Measurements from ENCODE around the gene C6orf118.

The C6orf118 gene

DNA sequence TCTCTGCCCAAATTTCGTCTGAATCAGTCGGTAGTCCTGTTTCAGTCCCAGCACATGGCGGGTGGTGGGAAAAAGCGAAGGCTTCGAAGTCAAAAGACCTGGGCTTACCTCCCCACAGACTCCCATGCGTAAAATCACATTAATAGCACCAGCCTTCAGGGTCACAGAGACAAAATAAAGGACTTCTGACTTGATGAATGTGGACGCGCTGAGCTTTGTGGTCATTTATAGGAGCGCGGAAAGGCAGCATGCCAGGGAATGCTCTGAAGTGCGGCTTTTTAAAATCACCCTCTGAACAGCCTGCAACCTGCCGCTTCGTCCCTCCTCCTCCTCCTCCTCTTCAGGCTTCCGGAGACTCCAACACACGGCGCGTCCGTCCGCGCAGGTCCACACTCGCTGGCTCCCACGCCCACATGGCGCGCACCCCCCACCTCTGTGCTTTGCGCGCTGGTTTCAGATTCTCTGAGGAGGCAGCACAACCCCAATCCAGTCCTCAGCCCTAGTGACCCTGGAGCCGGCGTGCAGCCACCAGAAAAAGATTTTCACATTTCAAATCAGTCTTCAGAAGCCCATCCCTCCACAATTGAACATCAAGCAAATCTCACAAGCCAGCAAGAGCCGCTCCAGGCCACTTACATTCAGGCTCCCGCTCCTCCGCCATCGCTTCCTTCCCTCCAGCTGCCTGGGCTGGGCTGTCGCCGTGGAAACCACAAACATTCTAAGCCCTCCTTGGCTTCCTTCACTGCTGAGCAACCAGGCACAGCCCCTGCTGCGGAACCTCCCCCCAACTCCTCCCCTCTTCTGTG lies at the start of gene C6orf118:
Gene C6orf118, minus strand, starts transcription at position 680 of the 806 bp plus-strand sequence. Its CDS starts 19 bp downstream, at position 661.
- no peak for DNase-seq (ENCODE audit: low read depth)

DNA sequence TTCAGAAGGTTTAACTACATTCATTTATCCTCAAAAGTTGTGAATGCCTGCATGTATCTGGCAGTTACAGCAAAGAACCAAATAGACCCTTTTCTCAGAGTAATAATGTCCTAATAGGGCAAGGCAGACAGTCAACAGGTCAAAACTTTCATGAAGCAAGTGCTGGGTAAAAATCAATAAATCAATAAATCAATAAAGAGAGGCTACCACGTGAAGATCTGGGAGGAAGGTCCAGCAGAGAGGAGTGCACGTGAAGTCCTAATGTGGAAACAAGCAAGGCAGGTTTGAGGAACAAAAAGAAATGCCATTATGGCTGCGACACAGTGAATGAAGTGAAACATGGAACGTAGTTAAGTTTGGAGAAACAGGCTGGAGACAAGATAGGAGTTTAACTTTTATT lies 36.3 kb upstream of the C6orf118 start:
- DNase-seq (ENCODE audit: low read depth): no peak

DNA sequence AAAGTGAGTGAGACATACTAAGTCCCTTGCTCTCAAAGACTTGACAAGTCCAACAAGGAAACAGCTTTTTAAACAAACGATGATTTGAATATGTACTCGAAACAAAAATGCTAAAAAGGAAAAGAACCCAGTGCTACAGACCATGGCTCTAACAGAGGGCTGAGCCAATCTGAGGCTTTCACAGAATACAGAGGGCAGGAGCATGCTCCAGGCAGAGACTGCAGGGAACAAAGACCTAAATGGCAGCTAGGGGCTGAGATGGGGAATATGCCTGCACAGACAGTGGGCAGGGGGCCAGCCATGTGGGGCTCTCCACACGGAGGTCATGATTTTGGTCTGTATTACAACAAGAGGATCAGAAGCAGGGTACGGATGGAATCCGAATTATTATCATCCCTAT lies 31.1 kb upstream of the C6orf118 start:
- DNase-seq (ENCODE audit: low read depth): no peak

DNA sequence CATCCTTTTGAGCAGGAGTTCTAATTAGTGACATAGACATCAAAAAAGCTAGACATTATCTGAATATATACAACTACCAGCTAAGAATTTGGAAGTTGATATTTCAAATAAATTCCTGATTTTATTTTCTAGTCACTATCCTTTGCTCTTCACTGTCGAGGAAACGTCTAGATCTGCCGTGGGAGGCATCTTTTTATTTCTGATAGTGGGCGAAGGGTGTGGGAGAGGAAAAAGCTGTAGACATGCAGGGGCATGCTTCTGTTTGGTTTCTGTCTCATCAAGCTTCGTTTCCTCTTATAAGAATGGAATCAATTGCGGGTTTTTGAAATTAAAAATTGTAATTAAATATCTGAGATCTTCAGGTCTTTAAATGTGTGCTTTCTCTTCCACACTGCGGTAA lies 16.2 kb upstream of the C6orf118 start:
- no peak for DNase-seq (ENCODE audit: low read depth)

DNA sequence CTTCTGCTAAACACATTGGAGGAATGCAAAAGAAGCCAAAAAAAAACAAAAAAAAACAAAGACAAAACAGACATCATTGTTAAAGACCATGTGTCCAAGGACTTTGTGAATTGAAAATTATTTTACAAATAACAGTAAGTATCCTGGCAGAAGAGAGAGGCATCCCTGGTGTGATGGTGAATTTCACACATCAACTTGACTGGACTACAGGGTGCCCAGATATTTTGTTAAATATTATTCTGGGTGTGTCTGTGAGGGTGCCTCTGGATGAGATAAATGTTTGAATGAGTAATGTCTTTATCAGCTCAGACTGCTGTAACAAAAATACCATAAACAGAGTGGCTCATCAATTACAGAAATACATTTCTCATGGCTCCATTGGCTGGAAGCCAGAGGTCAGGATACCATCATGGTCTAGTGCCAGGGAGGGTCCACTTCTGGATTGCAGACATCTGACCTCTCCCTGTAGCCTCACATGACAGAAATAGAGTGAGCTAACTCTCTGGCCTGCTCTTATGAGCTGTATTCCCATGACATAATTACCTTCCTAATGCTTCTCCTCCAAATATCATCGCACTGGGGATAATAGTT lies 12.2 kb upstream of the C6orf118 start:
- no peak for DNase-seq (ENCODE audit: low read depth)

DNA sequence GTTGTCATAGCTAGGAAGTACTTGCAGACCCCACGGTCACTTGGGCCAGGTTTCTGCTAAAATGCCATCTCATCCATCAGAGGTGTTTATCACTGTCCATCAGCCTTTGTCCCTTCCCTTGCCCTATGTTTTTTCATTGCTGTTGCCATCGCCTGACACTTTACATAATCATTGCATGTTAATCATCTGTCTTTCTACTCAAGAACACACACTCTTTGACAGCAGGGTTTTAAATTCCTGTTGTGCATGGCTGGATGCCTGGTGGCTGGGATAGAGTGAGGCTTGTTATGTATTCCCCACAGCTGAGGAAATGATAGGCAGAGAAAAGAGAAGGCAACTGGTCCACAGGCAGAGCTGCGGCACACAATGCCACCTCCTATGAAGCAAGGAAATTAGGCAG lies 11.7 kb upstream of the C6orf118 start:
- no peak for DNase-seq (ENCODE audit: low read depth)

DNA sequence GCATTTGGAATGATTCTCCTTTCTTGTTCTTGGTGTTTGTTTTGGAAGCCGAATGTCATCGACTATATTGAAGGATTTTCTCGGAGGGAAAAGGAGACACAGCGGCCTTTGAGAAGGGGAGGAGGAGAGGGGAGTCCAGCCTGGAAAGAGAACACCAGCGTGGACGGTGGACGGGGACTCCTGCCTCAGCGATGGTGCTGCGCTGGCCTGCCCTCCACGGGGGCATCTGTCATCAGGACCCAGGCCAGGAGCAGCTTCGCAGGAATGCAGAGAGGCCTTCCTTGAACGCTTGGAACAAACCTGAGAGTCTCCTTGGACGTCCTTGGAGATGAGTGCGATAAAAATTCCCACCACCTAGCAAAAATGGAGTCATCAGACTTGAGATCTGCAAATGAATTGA lies 8.3 kb upstream of the C6orf118 start:
- no peak for DNase-seq (ENCODE audit: low read depth)

DNA sequence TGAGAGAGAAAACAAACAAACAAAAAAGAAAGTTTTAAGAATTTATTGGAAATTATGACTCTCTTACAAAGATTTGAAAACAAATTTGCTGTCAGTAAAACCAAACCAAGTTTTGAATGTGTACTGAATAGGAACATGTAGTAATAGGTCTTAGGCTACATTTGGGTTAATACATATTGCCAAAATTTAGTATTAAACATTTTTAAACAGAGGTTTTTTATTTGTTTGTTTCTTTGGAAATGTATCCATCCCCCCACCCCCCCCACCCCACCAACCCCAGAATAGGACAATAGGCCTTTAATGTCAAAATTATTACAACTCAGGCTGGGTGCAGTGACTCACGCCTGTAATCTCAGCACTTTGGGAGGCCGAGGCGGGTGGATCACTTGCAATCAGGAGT lies 2.5 kb downstream of the C6orf118 start:
- no peak for DNase-seq (ENCODE audit: low read depth)

DNA sequence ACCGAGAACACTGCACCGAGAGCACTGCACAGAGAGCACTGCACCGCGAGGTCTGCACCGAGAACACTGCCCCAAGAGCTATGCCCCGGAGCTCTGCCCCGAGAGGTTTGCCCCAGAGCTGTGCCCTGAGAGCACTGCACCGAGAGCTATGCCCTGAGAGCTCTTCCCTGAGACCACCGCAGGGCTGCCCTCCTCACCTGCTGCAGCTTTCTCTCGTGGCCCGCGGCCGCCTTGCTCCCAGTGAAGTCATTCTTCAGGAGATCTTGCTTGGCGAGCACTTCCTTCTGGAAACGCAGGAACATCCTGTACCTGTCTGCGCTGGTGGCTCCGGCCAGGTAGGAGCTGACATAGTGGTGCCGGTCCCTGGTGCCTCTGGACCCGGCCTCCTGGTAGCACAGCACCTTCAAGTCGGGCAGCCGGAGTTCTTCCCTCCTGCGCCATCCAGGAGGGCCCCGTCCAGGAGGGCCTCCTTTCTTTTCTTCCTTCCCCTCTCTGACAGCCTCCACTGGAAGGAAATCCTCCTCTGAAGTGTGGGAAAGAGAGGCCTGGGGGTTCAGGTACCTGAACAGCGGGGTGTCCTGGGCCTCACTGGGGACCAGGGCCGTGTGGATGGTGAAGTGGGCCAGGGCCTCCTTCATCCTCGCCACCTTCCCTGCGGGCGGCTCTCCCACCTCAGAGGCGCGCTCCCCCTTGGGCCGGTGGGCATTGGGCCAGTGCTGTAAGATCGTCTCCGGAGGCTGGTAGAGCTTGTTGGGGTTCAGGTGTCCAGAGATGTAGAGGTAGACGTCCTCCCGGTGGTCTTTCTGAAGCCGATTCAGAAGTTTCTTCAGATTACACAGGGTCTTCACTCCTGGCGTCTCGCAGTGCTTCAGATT lies 7.8 kb downstream of the C6orf118 start:
- no peak for DNase-seq (ENCODE audit: low read depth)

DNA sequence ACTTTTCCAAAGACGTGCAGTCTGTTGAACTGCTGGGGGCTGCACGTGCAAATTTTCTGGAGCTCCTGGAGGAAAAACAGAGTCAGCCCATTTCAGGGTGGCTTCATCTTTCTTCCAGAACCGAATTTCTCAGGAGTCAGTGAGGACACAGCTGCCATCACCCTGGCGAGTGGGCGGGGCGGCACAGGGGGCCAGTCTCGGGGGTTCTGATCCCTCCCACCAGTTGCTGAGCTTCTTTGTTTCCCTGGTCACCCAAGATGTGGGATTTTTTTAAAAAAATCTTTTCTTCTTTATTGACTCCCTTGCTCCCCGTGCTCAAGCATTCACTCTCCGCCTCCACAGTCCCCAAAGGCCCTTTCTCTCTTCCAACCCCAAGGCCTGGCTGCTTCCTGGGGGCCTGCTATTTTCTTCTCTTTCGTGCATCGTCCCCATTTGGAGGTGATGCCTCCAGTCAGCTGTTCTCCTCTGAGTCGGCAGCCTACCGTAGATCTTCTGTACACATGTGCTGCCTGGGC lies 8.9 kb downstream of the C6orf118 start:
- DNase-seq (ENCODE audit: low read depth): no peak

DNA sequence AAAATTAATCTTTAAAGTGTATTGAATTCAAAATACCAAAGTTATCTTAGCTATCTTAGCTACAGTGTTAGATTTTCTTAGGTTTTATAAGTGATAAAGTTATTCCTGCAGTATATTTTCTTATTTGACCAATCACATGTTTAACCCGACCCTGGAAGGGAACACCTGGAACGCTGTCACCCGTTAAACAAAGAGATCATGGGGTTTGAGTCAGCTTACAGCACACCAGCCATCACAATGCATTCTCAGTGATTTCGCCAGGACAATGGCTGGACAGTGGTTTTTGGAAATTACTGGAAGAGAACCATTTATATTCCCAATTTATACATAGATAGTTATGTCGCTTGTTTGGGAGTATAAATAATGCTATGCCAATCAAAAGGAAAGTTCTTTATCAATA lies 10.5 kb downstream of the C6orf118 start:
- no peak for DNase-seq (ENCODE audit: low read depth)

DNA sequence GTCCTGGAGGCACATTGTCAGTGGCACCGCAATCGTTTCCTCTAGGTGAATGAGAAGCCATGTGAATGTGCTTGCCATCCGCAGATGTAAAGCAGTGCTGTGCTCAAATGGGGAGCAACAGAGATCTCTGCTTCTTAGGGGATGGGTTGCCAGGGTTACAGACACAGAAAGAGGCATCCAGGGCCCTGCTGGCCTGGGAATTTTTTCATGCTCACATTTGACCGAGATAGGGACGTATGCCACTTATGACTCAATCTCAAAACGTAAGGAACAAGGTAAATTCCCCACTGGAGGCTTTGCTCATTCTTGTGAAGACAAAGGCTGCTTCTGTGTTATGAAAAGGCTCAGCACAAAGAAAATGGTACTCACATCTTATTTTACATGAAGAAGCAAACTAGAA lies 11.0 kb downstream of the C6orf118 start:
- no peak for DNase-seq (ENCODE audit: low read depth)

DNA sequence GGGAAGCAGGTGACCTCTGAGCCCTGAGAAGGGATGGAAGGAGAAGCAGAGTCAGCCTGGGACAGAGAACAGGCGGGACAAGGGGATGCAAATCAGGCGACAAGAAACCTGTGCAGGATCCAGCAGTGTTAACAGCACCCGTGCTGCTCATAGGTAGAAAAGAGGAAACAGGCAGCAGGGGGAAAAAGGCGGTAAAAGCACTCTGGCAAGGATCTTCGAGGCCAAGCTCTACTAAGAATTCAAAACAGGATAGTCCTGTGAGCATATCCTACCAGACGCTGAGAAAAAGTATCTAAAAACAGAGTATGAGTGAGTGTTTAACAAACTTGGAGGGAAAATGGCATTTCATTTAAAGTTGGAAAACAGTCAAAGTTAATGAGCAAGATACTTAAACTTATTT lies 16.7 kb downstream of the C6orf118 start:
- no peak for DNase-seq (ENCODE audit: low read depth)

DNA sequence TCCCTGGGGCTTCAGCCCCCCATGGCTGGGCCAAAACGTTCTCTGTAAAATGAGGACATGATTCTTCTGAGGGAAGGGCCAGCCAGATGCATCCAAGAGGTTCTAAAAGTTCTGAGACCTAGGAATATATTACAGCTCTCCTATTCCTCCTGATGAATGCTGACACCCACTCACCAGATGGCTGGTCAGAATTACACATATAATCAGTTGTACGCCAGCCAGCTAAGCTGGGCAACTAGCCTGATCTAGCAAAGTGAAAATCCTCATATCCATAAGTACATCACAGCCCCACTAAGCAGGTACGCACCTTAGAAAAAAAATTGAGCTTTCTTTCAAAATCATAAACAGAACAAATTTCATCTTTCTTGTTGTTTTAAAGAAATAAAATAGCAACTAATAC lies 34.8 kb downstream of the C6orf118 start:
- DNase-seq (ENCODE audit: low read depth): no peak

DNA sequence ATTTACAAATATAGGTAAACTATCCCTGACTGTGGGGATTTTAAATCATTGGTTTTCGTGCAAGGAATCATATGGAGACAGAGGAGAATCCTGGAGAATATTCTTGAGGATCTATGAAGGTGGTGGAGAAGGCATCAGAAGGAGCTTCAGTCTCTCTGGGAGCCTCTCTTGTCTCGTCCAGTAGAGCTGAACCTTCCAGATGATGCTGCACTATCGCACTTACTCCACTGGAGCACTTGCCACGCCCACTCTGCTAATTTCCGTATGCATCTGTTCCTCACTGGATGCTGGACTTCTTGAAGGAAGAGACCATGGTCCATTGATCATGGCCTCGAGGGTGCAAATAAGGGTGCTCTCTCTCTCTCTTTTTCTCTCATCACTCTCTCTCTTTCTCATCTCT lies 36.8 kb downstream of the C6orf118 start:
- no peak for DNase-seq (ENCODE audit: low read depth)

DNA sequence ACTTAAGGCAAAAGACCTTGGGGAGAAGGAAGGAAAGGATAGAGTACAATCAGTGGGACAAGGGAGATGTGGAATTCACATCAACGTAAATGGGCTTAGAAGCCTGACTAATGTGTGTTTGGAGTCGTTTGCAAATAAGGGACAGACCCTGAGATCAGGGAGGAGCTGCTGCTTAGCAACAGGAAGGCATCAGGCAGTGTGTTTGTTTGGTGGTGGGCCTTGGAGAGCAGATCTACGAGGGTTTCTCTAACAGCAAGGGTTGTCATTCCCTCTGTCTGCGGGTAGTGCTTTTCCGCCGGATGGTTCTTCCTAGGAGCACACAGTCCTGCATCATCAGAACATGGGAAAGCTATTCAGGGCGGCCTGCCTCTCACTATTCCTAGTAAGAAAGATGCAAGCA lies 40.4 kb downstream of the C6orf118 start:
- DNase-seq (ENCODE audit: low read depth): no peak

DNA sequence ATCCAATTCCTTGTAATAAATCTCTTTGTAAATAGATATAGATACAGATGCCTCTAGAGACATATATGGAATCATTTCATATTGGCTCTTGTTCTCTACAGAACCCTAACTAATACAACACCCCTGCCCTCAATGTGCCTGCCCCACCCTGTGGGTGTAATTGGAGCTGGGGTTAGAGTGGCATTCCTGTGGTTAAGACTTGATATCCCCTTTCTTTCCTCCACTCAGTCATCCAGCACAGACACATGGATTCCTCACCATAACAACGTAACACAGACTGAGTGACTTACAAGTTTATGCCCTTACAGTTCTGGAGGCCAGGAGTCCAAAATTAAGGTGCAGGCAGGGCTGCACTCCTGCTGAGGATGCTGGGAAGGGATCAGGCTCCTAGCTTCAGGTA lies 42.8 kb downstream of the C6orf118 start:
- DNase-seq (ENCODE audit: low read depth): no peak

DNA sequence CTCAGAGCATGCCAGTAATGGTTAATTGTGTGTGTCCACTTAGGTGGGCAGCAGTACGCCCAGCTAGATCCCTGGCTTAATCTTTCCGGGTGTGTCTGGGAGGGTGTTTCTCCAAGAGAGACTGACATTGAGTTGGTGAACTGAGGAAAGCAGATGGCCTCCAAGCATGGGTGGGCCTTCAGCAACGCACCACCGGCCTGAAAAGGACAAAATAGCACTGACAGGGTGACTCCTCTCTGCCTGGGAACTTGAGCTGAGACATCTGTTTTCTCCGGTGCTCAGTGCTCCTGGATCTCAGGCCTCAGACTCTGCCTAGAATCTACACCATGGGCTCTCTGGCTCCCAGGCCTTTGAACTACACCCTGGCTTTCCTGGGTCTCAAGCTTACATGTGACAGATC lies 43.2 kb downstream of the C6orf118 start:
- no peak for DNase-seq (ENCODE audit: low read depth)

DNA sequence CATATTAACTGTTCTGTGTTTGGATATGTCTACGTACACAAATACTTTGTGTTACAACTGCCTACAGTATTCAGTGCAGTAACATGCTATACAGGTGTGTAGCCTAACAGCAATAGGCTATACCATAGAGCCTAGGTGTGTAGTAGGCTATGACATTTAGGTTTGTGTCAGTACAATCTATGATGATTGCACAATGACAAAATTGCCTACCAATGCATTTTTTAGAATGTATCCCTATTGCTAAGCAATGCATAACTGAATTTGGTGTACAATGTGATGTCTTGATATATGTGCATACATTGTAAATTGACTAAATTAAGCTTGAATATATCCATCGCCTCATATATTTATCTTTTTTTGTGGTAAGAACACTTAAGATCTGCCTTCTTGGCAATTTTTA lies 48.9 kb downstream of the C6orf118 start:
- DNase-seq (ENCODE audit: low read depth): no peak

DNA sequence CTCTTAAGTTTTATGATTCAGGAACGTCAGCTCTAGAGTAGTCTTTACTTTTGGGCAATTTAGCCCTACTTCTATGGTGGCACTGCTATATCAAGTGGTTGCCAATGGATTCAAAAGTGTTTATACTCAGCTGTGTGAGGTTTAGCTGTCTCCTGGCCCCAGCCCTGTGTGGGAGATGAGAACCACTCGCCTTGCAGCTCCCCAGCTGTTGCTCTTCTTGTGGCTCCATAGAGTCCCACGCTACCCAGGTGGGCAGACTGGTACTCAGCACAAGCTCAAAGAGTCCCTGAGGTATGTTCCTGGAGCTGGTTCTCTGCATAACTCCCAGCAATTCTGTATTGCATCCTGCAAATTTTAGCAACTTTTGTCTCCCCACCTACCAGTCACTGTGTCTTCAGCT lies 59.6 kb downstream of the C6orf118 start:
- no peak for DNase-seq (ENCODE audit: low read depth)

DNA sequence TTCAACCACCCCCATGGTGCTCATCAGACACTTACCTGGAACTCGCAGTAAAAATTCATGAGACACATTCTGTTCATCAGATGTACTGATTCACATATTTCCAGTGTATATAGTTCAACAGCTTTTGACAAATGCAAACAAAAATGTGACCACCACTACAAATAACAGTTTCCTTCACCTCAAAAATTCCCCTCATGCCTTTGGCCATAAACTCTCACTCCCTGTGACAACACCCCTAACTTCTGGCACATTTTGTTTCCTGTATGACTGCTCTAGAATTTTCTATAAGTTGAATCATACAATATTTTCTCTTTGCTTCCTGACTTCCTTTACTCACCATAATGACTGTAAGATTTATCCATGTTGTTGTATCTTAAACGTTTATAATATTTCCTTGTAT lies 63.7 kb downstream of the C6orf118 start:
- DNase-seq (ENCODE audit: low read depth): no peak

DNA sequence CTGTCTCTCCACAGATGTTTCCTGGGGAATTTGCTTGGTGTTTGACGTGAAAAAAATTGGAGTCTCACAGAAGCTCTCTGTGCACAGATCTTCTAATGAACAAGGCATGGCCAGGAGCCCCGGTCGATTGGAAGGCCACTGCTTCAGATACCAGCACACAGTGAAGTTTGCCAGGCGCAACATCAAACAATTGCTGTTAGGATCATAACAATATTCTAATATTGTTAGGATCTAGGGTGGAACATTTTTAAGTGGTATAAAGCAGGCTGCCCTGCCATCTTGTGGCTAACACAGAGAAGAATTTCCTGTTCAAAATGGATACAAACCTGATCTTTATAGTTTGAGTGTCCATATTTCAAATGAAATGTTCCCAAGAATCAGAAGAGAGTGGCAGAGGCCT lies 64.1 kb downstream of the C6orf118 start:
- no peak for DNase-seq (ENCODE audit: low read depth)
